ENCODE data around the gene DVL3.

The DVL3 gene

GRCh38 chr3:184176377-184177330 is 21.5 kb downstream of the DVL3 start:
- peak; percentile 77 to 82 for DNase-seq (ENCODE audit: low read depth in 2 of 2)

DNA sequence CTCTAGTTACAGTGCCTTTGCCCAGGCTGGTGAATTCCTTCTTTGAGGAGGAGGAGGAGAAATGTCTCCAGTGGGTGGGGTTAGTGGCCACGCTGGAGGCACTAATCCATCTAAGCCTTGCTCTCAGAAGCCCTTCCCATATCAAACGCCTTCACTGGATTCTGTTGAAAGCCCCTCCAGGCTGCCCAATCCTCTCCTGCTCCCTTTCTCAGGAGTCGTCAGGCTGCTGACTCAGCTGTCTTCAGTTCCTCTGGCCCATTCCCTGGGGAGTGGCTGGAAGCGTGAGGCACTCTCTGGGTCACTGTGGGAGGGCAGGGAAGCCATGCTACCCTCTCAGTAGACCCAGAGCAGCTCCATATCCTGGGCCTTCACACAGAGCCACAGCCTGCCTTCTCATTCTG is 22.2 kb downstream of the DVL3 start:
- no peak for DNase-seq (ENCODE audit: low read depth in 2 of 2)

- DNase-seq (ENCODE audit: low read depth in 2 of 2), result no peak
Measured at GRCh38 chr3:184177767-184178306, 22.7 kb downstream of the DVL3 start.

DNA sequence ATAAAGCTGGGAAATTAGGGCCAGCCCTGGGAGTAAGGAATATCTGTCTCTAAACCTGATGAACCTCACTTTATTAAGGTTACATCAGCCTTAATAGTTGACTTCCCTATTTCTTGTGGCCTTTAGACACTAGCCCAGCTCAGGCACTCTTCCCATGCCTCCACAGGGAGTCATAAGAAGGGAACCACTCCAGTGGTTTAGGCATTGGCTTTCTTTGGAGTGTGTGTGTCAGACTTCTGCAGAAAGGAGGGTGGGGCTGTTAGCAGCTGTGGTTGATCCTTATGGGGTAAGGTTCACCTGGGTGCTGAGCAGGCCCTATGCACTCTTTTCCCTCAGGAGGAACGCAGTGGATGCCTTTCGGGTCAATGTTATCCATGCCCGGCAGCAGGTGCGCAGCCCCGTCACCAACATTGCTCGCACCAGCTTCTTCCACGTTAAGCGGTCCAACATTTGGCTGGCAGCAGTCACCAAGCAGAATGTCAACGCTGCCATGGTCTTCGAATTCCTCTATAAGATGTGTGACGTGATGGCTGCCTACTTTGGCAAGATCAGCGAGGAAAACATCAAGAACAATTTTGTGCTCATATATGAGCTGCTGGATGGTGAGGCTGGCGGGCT is 23.5 kb downstream of the DVL3 start:
- DNase-seq (ENCODE audit: low read depth in 2 of 2), result no peak

DNA sequence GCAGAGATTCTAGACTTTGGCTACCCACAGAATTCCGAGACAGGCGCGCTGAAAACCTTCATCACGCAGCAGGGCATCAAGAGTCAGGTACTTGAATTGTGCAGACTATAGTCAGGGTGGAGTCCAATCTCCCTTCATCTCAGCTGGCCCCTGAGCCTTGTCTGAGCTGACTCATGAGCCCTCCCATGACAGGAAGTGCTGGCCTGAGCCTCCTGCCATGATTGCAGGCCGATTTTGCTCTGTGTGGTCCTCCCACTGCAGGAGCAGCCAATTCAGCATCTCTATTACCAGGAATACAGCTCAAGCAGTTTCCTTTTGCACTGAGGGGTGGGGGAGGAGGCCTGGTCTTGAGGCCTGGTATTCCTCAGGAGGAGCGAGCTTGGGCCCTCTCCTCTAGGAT is 25.0 kb downstream of the DVL3 start:
- DNase-seq (ENCODE audit: low read depth in 2 of 2), result no peak

GRCh38 chr3:184181596-184181995 is 26.4 kb downstream of the DVL3 start:
- no peak for DNase-seq (ENCODE audit: low read depth in 2 of 2)

DNA sequence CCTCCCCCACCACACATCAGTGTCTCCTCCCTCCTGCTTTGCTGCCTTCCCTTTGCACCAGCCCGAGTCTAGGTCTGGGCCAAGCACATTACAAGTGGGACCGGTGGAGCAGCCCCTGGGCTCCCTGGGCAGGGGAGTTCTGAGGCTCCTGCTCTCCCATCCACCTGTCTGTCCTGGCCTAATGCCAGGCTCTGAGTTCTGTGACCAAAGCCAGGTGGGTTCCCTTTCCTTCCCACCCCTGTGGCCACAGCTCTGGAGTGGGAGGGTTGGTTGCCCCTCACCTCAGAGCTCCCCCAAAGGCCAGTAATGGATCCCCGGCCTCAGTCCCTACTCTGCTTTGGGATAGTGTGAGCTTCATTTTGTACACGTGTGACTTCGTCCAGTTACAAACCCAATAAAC is 28.5 kb downstream of the DVL3 start:
- no peak for DNase-seq (ENCODE audit: low read depth in 2 of 2)

- DNase-seq (ENCODE audit: low read depth in 2 of 2), result no peak
Measured at GRCh38 chr3:184184546-184185230, 29.5 kb downstream of the DVL3 start.

DNA sequence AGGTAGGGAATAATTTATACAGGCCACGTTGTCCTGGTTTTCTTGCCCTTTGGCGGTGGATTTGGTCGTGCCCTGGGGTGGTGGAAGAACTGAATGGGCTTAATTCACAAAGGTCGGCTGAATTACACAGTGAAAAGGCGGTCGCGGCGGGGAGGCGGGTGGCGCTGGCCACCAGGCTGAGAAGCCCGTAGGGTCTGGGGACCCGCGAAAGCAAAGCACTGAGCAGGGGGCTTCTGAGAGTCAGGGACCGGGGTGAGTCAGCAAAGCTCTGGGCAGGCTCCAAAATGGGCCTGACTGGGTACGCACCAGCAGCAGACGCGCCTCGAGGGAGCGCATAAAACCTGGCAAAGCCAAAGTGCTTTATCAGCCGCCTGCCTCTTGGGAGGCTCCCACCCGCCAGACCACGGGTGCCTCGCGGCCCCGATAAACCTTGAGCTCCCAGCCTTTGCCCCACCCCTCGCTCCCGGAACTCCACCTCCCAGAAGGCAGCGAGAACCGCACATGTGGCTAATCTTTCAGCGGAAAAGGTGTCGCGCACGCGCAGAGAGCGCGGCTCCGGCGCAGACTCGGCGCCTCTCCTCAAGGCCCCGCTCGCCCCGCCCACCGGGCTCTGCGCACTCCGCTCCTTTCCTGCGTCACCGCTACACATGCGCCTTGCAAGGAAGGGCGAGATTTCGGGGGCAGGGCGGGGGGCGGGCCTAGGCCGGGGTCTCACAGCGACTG is 30.4 kb downstream of the DVL3 start:
- peak; percentile 95 to 97 for DNase-seq (ENCODE audit: low read depth in 2 of 2)

DNA sequence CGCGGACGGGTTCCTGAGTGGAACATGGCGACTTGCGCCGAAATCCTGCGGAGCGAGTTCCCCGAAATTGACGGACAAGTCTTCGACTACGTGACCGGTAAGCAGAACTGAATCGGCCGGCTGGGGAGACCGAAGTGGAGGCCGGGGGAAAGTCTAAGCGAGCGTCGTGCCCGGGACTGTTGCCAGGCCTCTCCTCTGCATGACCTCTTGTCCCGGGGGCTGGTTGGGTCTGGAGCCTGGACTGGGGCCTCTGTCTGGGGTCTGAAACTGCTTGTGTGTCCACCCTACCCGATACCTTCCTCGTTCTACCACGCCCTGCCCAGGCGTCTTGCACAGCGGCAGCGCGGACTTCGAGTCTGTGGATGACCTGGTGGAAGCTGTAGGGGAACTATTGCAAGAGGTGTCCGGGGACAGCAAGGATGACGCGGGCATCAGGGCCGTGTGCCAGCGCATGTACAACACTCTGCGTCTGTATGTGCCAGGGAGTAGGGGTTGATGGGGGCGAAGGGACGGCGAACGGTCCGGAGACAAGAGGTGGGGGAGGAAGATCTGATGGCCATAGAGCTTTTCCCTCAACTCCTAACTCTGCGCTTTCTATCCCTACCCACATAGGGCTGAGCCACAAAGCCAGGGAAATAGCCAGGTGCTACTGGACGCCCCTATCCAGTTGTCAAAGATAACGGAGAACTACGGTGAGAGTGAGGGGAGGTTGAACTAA is 31.2 kb downstream of the DVL3 start, which contains the start of gene ABCF3:
Gene ABCF3 (plus strand): TSS at position 16 of the 718 bp plus-strand sequence. CDS start 9 bp downstream, at position 25.
- DNase-seq (ENCODE audit: low read depth in 2 of 2), result no peak

DNA sequence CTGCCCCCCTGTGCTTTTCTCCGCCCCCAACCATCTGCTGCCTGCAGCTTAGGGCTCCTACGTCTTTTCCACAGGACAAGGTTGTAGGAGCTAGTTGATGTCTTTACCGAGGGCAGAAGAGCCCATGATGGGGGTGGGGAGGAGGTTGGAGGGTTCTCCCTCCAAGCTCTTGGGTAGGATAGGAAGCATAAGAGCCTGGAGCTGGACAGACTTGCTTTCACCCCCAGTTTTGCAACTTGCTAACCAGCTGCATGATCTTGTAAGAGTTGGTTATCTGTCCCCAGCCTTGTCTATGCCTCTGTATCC is 31.7 kb downstream of the DVL3 start:
- no peak for DNase-seq (ENCODE audit: low read depth in 2 of 2)

DNA sequence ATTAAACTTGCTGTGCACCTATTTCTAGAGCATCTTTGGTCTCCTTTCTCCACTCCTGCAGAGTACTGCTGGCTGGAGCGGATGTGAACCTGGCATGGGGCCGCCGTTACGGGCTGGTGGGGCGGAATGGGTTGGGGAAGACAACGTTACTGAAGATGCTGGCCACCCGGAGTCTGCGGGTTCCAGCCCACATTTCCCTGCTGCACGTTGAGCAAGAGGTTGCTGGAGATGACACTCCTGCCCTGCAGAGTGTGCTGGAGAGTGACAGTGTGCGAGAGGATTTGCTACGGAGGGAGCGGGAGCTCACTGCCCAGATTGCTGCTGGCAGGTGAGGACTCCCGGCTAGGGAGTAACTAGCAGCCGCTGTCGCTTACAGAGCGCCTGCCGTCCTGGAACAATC is 32.9 kb downstream of the DVL3 start:
- no peak for DNase-seq (ENCODE audit: low read depth in 2 of 2)

DNA sequence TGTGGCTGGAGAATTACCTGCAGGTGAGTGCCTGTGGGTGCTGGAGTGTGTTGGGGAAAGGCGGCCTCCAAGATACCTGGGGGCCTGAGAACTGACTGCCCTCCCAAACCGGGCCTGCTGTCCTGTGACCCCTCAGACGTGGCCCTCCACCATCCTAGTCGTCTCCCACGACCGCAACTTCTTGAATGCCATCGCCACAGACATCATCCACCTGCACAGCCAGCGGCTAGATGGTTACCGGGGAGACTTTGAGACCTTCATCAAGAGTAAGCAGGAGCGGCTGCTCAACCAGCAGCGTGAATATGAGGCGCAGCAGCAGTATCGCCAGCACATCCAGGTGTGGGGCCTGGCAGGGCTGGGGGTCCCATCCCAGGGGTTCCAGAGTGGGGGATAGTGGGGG is 34.2 kb downstream of the DVL3 start:
- DNase-seq (ENCODE audit: low read depth in 2 of 2), result no peak

DNA sequence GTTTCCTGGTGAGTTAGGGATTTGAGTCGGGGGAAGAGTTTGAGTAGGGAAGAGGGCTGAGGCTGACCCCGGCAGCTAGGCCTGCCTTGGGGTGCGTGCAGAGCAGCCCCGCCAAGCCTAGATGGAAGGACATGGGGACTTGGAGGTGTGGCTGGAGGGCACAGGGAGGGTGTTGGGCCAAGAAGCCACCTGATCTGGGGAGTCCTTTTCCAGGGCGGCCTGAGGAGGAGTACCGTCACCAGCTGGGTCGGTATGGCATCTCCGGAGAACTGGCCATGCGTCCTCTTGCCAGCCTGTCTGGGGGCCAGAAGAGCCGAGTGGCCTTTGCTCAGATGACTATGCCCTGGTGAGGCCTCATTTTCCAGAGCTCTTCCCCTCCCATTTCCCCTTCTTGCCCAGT is 37.7 kb downstream of the DVL3 start:
- DNase-seq (ENCODE audit: low read depth in 2 of 2), result no peak

DNA sequence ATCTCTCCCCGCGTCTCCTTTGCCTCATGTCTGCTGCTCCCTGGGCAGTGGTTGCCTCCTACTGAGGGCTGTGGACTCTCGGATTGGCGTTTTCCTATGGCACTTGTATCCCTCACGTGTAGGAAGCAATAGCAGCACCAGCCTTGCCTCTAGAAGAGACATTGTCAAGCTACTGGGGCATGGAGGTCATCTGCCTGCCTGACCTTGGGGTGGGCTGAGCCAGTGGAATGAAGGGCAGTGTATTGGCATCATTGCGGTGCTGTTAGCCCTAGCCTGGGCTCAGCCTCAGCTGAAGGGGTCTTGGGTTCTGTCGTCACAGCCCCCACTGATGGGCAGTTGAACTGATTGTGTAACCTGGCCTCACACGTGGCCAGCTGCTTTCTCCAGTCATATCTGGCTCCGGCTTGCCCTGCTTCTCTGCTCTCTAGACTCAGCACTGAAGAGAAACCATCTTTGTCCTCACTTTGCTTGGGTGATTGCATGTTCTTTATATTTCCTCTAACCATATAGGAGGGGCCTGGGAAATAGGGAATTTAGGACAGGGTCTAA is 38.9 kb downstream of the DVL3 start:
- no peak for DNase-seq (ENCODE audit: low read depth in 2 of 2)

GRCh38 chr3:184196536-184196935 is 41.4 kb downstream of the DVL3 start:
- no peak for DNase-seq (ENCODE audit: low read depth in 2 of 2)

DNA sequence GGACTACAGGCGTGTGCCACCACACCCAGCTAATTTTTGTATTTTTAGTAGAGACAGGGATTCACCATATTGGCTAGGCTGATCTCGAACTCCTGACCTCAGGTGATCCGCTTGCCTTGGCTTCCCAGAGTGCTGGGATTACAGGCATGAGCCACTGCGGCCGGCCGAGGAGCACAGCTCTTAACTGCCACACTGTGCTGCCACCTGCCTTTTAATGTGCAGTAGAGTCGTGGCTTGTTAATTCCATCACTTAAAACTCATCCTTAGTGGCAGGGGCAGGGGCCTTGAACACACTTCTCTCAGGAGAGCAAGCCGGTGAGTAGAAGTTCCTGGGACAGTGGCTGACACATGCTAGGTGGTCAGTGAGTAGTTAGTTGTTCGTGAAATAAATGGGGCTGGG is 43.3 kb downstream of the DVL3 start:
- DNase-seq (ENCODE audit: low read depth in 2 of 2), result no peak

GRCh38 chr3:184200825-184201224 is 45.6 kb downstream of the DVL3 start:
- no peak for DNase-seq (ENCODE audit: low read depth in 2 of 2)

DNA sequence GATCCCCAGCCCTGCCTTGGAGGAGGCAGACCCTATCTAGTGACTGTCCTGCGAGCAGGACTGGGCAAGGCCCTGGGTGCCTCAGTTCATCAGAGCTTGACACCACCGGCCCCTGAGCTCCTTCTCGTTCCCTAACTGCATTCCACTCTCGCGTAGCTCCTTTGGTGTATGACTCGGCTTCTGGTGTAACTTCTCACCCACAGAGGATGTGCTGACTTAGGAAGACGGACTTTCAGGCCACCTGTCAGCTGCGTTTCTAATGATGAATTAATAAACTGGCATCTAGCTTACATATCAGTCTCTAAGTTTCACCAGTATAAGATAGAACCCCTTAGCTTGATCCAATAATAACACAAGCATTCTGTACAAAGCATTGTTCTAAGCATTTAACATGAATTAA is 48.3 kb downstream of the DVL3 start:
- no peak for DNase-seq (ENCODE audit: low read depth in 2 of 2)

GRCh38 chr3:184209146-184209923 is 54.2 kb downstream of the DVL3 start:
- no peak for DNase-seq (ENCODE audit: low read depth in 2 of 2)
